GM19438 (cell line): ENCODE measurements around the gene FARS2.

Experiments
- ATAC-seq: cut with Tn5 transposase; IDR thresholded peaks from one replicate; pipeline ENCODE4 v1.9.1; 2021; ENCODE audit warnings: low read depth; ENCODE audit not compliant: unreplicated experiment

FARS2 gene

DNA sequence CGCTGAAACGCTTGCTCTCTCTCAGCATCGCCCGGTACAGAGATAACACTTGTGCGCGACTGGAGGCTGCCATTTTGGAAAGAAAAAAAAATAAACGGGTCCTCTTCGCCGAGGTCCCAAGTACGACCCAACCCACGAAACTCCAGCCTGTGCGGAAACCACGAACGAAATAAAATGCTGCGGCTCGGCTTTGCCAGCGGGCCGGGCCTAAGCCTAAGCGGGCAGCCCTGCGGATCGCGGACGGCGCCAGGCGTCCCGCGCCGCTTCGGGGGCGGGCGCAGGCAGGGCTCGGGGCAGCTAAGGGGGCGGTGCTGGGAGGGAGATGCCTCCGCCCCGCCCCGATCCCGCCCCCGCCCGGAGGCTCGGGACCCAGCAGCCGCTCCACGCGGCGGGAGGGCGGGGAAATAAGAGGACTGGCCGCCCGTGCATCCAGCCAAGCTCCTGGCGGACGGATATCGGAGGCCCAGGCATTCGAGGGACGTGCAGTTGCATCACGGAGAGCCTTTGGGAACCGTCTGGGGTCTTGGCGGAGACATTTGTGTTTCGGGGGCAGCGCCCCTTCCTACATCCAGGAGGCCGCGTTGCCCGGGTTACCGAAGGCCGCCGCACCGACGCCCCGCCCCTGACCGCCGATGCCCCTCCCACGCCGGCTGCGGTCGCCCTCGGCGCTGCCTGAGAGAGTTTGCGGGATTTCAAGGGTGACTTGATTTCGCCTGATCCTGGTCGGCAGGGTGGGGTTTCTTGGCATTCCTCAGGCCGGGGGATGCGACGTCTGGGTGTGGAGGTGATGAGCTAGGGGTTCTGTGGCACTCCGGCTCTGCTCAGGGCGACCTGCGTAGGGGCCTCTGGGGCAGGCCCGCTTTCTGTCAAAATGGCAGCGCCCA is at the start of gene FARS2, which contains the start of gene LYRM4:
FARS2 (plus strand) TSS at position 853 of the 884 bp plus-strand sequence.
LYRM4 (minus strand) TSS at position 290 of the 884 bp plus-strand sequence; CDS start at position 73, 217 bp downstream.
- peak; percentile 73 for ATAC-seq

GRCh38 chr6:5213836-5214235 is 47.5 kb upstream of the FARS2 start:
- no peak for ATAC-seq

GRCh38 chr6:5214570-5215052 is 46.7 kb upstream of the FARS2 start:
- ATAC-seq: no peak

DNA sequence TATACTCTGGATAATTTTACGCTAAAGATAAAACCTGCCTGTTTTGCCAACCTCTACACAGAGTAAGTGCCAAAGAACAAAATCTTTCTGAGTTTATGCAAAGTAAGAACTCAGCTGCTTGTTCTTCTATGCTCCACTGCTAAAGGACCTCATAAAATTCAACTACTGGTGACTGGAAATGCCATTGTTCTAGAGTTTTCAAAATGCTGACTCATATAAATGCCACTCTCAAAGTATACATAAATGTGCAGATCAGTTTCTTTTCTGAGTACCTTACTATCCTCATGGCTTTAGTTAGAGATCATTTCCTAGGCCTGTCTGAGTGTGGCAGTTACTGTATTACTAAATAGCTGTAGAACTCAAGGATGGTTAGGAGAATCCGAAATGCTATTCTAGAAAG is 46.2 kb upstream of the FARS2 start:
- no peak for ATAC-seq

- ATAC-seq: no peak
Observed at GRCh38 chr6:5215799-5216198, 45.5 kb upstream of the FARS2 start.

- no peak for ATAC-seq
Observed at GRCh38 chr6:5217356-5217755, 44.0 kb upstream of the FARS2 start.

GRCh38 chr6:5219011-5219691 is 42.2 kb upstream of the FARS2 start:
- ATAC-seq: no peak

DNA sequence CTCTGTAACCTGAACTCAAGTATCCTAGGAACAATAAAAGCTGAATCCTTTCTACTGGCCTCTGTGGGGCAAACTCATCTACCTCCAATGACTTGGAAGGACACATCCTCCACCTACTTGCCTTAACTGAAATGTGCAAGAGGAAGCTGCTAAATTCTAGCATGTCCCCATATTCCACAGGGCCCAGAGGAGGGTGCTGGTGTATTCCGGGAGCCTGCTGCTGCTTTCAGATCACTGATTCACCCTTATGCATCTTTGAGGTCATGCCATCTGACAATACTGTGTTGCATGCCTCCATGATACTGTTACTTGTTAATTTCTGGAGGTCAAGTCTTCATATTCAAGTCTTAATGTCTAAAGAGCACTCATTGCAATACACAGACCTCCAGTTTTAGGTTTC is 40.9 kb upstream of the FARS2 start:
- no peak for ATAC-seq

DNA sequence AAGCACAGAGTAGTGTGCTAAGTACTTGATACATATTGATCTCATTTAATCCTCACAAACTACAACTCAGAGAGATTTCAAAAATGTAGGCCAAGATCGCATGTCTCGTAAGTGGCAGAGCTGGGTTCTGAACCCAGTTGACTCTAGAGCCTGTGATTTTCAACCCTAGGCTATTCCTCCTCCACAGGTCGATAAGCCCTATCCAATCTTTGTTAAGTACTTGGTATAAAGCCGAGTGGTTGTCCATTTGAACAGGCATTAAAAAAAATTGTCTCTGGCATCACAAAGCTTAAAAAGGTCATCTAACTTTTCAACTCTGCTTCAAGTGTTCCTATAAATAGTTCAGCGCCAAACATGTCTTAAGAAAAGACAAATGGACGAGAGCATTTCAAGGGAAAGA is 38.0 kb upstream of the FARS2 start:
- no peak for ATAC-seq

GRCh38 chr6:5229356-5229755 is 32.0 kb upstream of the FARS2 start:
- no peak for ATAC-seq

DNA sequence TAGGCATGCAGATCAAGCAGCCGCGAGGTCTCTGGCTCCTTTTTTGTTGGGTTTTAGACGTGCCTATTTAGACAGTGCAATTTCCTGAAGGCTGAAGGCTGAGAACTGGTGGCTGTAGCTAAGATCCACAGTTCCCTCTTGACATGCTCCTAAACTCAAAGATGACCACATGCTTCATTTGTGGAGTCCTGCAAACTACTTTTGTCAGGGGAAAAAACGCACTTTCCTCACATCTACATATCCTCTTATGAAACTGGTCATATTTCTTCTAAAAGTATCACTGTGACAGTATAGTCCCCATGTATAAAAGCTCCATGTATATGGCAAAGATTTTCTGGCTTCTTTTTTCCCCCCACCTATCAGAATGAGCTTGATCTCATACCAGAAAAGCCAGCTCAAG is 31.2 kb upstream of the FARS2 start:
- no peak for ATAC-seq

GRCh38 chr6:5231289-5231688 is 30.0 kb upstream of the FARS2 start:
- ATAC-seq: no peak

GRCh38 chr6:5234874-5235273 is 26.4 kb upstream of the FARS2 start:
- ATAC-seq: no peak

DNA sequence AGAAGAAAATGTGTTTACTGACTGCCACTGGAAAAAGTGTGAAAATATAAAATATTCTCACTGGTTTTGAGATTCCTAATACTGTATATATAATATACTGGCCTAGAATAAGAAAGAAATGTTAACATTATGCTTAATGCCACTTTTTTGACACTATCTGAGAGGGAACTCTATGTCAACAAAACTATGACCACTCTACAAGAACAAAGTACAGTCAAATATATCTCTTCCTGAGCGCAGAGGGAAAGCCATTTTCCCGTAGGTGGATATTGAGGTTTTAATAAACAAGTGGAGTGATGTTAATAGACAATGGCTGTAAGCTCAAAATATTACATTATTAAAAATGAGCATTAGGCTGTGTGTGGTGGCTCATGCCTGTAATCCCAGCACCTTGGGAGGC is 25.5 kb upstream of the FARS2 start:
- no peak for ATAC-seq

GRCh38 chr6:5237805-5238204 is 23.5 kb upstream of the FARS2 start:
- no peak for ATAC-seq

GRCh38 chr6:5238336-5238735 is 23.0 kb upstream of the FARS2 start:
- no peak for ATAC-seq

DNA sequence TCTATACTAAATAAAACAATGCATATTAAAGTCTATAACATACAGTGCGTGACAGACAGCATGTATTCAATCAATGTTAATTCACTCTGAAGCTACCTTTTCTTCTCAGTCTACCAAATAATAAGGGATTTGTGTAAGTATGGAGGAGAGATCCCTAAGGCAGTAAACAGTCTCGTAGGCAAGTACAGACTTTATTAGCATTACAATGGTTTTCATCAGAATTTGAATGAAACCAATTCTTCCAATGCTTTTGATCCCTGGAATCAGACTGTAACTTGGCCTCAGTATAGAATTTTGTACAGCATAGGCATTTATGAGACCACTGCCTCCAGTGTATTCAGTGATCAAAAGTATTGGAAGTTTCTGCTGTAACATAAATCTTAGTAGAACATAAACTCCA is 20.1 kb upstream of the FARS2 start:
- no peak for ATAC-seq

- ATAC-seq: no peak
Observed at GRCh38 chr6:5243069-5243468, 18.2 kb upstream of the FARS2 start.

DNA sequence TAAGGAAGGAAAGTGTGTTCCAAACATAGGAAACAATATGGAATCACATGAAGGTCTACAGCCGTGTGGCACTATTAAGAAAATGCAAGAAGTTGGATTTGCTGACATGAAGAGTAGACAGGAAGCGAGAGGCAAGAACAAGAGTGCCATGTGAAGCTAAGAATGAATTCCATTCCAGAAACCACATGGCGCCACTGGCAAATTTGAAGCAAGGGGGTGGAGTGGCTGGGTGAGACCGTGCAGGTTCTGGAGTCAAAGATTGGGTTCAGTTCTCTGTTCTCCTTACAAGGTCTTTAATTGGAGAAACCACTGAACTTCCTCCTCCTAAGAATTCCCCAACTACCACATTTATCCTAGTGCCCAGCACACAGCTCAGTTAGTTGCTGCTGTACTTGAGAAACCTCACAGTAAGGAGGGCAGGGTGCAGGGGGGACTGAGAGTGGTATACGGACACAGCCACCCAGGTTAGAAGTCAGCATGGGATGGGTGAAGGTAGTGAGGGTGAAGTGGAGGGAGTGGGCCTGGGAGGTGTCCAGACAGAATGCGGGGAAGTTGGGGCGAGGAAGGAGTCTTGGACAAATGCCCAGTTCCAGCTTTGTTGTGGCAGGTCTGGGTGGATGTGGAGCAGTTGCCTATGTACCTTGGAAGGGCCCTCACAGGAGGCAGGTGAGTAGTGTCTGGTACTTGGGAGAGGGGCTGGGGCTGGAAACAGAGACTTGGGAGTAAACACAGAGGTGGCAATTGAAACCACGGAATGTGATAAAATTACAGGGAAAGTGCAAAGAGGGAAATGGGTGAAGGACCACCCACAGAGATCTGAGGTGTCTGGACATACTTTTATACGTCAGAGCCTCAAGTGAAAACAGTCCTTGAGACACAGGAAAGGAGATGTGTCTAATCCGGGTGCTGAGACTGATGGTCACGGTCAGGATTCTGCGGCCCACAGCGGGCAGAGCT is 14.9 kb upstream of the FARS2 start:
- ATAC-seq: no peak

DNA sequence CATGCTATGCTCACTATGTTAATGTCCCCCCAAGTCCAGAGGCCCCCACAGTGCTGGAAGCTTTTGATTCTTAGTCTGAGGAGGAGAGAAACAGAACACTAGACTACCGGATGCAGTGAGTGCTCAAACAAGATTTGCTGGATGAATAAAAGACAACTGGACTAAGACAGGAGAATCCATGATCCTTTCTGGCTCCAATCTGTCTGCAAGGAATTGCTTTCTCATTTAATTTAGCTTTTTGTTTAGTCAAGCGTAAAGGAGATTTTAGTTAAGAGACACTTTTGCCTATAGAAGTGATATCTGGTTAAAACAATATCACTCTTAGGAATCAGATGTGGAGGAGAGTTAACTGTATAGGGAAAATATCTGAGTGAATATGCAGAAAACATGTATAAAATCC is 14.1 kb upstream of the FARS2 start:
- ATAC-seq: no peak
